AG09309 (cell line): Measurements from ENCODE around the gene TASP1.
"Not testable (repeated sequence)": the region's sequence is repeated elsewhere in the genome, so short reads cannot be mapped to it uniquely, and the experiment has no call there.

Experiments
- DNase-seq: peaks from one replicate; pipeline ENCODE4 v3.0.0-alpha.2; 2010; ENCODE audit warnings: low read depth
- H3K4me3 ChIP-seq: 2 replicates; pipeline ENCODE4 v1.5.1; 2011; ENCODE audit warnings: mild to moderate bottlenecking, low read depth, low read length, moderate library complexity; ENCODE audit not compliant: control insufficient read depth
- CTCF ChIP-seq: IDR thresholded peaks from 2 replicates; pipeline ENCODE4 v1.5.1; 2011; ENCODE audit warnings: mild to moderate bottlenecking, low read depth, low read length, inconsistent platforms; ENCODE audit not compliant: insufficient read depth, control insufficient read depth; ENCODE audit errors: missing control alignments

The TASP1 gene

DNA sequence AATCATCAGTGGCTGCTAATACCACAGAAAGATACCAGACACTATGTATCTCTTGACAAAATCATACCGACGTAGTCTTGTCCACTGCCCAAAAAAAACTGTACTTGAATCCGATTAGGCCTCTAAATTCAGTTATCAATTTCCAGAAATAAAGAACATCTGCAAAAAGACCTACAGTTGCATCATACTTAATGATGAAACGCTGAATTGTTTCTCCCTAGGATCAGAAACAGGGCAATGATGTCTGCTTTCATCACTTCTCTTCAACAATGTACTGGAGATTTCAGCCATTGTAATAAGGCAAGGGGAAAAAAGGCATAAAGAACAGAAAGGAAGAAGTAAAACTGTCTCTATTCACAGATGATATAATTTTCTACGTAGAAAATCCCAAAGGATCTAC lies 152.0 kb downstream of the TASP1 start:
- H3K4me3 ChIP-seq: no peak overlapping the region
- no peak for TF ChIP-seq CTCF
- no peak for DNase-seq

DNA sequence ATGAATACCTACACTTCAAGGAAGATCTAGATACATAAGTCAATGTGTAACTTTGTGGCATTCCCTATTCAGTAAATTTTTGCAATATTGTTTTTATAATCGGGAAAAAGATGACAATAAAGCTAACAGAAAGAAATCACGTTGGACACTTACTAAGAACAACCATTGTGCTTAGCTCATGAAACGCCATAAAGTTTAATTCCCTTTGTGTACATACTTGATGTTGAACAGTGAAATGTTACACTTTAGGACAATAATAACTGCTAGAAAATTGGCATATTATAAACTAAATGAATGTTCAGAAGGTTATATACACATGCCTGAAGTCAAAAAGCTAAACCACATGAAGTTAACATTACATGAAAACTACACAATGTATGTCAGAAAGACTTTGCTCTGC lies 153.2 kb downstream of the TASP1 start:
- DNase-seq: no peak
- no peak for TF ChIP-seq CTCF
- no peak overlapping the region for H3K4me3 ChIP-seq

GRCh38 chr20:13485019-13485418 lies 153.7 kb downstream of the TASP1 start:
- H3K4me3 ChIP-seq, DNase-seq: not testable (repeated sequence)

DNA sequence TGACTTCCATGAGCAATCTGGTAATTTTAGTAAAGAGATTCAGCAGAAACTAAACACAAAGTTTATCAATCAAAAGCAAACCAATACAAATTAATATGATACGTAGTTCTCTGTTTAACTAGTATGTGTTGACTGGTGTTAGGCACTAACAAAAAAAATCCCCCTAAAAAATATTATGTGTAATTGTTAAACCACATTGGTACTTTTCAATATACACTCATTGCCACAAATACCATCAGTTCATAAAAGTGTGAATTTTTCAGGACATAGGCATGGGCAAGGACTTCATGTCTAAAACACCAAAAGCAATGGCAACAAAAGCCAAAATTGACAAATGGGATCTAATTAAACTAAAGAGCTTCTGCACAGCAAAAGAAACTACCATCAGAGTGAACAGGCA lies 155.3 kb downstream of the TASP1 start:
- H3K4me3 ChIP-seq, DNase-seq: not testable (repeated sequence)

DNA sequence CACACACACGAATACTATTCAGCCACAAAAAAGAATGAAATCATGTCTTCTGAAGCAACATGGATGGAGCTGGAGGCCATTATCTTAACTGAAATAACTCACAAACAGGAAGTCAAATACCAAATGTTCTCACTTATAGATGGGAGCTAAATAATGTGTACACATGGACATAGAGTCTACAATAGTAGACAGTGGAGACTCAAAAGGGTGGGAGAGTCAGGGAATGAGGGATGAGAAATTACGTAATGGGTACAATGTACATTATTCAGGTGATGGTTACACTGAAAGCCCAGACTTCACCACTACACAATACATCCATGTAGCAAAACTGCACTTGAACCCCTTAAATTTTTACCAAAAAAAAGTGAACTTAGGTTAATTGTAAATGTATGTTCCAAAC lies 160.4 kb downstream of the TASP1 start:
- no peak for DNase-seq
- no peak for TF ChIP-seq CTCF
- H3K4me3 ChIP-seq: no peak overlapping the region

GRCh38 chr20:13474467-13474866 lies 164.3 kb downstream of the TASP1 start:
- no peak for TF ChIP-seq CTCF
- H3K4me3 ChIP-seq: no peak overlapping the region
- no peak for DNase-seq

DNA sequence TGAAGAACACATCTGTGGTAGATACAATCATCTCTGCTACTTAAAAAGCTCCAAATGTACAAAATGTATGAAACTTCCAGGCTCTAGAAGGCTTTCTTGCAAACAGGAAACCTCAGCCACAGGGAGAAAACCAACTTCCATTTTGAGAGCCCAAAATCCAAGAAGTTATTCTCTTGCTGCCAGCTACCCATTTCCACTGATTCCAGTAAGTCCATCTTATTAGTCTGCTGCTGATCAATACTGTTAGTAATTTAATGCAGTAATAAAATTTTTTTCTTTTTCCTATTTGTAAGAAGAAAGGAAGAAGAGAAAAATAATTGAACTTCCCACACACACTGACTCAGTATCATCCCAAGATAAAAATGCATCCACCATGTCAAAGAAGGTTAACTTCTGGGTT lies 169.5 kb downstream of the TASP1 start:
- H3K4me3 ChIP-seq: no peak overlapping the region
- DNase-seq: no peak
- no peak for TF ChIP-seq CTCF

- TF ChIP-seq CTCF: no peak
- H3K4me3 ChIP-seq: no peak overlapping the region
- DNase-seq: no peak
Observed at GRCh38 chr20:13468166-13468565, 170.6 kb downstream of the TASP1 start.
